Skeletal muscle cell (primary cell): ENCODE results near the gene CT45A10.
"Not testable (repeated sequence)": the region's sequence is repeated elsewhere in the genome, so short reads cannot be mapped to it uniquely, and the experiment has no call there.

Experiments used
- DNase-seq: peaks from one replicate; pipeline ENCODE4 v3.0.0-alpha.2; 2010; ENCODE audit warnings: low read depth
- H3K4me3 ChIP-seq: 2 replicates; pipeline ENCODE4 v1.5.1; 2011; ENCODE audit warnings: low read depth, mild to moderate bottlenecking, control low read depth, low read length, moderate library complexity

CT45A10 gene

GRCh38 chrX:135893294-135893817 is at the start of gene CT45A10, which contains the start of gene SAGE1:
TSS of gene CT45A10 (minus strand) at chrX:135893444. CDS start at chrX:135885344, 8,100 bp downstream.
TSS of gene SAGE1 (plus strand) at chrX:135893716. CDS start at chrX:135896243, 2,527 bp downstream.
- DNase-seq, result no peak

GRCh38 chrX:135931644-135932487 is 38.6 kb upstream of the CT45A10 start:
- DNase-seq, result no peak
- H3K4me3 ChIP-seq, result no peak overlapping the region

More at GRCh38 chrX:135893294-135893817, at the start of gene CT45A10, which contains the start of gene SAGE1:
- H3K4me3 ChIP-seq, result no peak within 1 kb of the TSS

DNA sequence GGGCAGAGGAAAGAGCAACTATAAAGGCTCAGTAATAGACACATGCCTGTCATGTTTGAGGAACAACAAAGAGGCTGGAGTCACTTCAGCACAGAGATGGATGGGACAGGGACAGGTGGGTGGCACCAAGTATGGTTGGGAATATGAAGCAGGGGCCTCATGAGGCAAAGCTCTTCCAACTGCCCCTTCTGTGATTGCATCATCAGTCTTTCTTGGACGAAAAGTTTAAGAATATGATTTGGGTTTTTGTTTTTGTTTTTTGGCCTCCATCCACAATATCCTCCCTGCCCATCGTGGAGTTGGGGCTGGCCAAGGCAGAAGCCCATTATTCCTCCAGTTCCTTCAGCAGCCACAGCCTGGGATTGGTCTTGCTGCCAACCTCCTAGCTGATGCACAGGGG is 34.7 kb upstream of the CT45A10 start:
- no peak overlapping the region for H3K4me3 ChIP-seq
- DNase-seq, result no peak

DNA sequence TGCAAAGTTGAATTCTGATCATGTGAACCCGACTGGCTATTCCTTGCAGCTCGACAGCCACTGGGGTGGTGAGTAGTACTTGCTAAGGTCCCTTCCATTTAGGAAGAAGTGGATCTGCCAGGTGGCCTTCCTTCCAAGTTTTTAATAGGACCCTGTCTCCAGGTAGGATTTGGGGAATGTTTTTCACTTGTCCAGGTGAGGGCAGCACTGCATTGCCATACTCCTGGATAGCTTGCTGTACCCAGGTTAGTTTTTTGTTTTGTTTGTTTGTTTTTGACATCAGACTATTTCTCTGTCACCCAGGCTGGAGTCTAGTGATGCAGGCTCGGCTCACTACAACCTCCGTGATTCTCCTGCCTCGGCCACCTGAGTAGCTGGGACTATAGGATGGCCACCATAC is 30.1 kb upstream of the CT45A10 start:
- no peak for DNase-seq
- no peak overlapping the region for H3K4me3 ChIP-seq

- DNase-seq, H3K4me3 ChIP-seq: not testable (repeated sequence)
Measured at GRCh38 chrX:135920516-135920915, 27.3 kb upstream of the CT45A10 start.

- H3K4me3 ChIP-seq, result no peak overlapping the region
- no peak for DNase-seq
Measured at GRCh38 chrX:135914404-135914803, 21.2 kb upstream of the CT45A10 start.

GRCh38 chrX:135910251-135910650 is 17.0 kb upstream of the CT45A10 start:
- DNase-seq, result no peak
- H3K4me3 ChIP-seq, result no peak overlapping the region

DNA sequence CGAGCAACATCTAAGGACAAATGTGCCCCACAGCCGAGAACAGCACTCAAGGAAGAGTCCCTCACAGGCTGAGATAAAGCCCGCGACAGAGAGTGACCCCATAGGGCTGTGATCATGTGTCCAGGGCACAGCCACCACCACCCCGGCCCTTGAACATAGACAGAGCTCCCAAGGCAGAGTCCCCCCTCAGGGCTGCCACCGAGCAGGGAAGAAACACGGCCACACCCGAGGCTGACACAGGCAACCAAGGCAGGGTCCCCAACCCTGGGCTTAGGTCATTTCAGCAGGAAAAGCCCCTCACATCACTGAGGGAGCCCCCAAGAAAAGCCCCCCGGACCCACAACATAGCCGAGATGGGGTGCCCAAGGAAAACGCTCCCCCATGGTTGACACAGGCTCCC is 463 bp downstream of the CT45A10 start:
- H3K4me3 ChIP-seq, result no peak overlapping the region
- no peak for DNase-seq

GRCh38 chrX:135890087-135890585 is 3.1 kb downstream of the CT45A10 start:
- DNase-seq, result no peak
- H3K4me3 ChIP-seq, result no peak overlapping the region

DNA sequence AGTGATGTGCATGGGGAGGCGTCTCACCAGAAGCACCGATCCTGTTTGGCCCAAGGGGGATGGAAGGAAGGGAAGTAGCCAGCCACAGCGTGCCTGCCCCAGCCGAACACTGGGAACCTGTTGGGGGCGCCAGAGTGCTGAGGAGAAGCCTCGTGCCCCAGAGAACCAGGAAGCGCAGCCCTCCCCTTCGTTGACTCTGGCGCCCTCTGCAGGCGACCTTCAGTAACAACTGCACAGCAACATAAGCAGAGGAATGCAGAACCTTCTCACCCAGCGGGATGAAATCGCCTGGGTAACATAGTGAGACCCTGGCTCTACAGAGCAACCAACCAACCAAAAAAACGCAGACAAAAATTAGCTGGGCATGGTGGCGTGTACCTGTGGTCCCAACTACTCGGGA is 4.3 kb downstream of the CT45A10 start:
- DNase-seq, H3K4me3 ChIP-seq: not testable (repeated sequence)

- DNase-seq, H3K4me3 ChIP-seq: not testable (repeated sequence)
Measured at GRCh38 chrX:135888230-135888629, 5.0 kb downstream of the CT45A10 start.

- DNase-seq, H3K4me3 ChIP-seq: not testable (repeated sequence)
Measured at GRCh38 chrX:135882741-135883140, 10.5 kb downstream of the CT45A10 start.

- H3K4me3 ChIP-seq, DNase-seq: not testable (repeated sequence)
Measured at GRCh38 chrX:135871712-135872111, 21.5 kb downstream of the CT45A10 start, which contains the start of gene CT45A9. TSS of gene CT45A9 (minus strand) at chrX:135871812. CDS start at chrX:135868061, 3,751 bp downstream.

DNA sequence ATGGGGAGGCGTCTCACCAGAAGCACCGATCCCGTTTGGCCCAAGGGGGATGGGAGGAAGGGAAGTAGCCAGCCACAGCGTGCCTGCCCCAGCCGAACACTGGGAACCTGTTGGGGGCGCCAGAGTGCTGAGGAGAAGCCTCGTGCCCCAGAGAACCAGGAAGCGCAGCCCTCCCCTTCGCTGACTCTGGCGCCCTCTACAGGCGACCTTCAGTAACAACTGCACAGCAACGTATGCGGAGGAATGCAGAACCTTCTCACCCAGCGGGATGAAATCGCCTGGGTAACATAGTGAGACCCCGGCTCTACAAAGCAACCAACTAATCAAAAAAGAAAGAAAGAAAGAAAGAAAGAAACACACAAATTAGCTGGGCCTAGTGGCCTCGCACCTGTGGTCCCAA is 38.8 kb downstream of the CT45A10 start, which contains the start of gene CT45A8:
CT45A8 (minus strand) TSS at position 101 of the 400 bp plus-strand sequence. CDS start 3,755 bp downstream, outside the sequence.
- H3K4me3 ChIP-seq, DNase-seq: not testable (repeated sequence)

DNA sequence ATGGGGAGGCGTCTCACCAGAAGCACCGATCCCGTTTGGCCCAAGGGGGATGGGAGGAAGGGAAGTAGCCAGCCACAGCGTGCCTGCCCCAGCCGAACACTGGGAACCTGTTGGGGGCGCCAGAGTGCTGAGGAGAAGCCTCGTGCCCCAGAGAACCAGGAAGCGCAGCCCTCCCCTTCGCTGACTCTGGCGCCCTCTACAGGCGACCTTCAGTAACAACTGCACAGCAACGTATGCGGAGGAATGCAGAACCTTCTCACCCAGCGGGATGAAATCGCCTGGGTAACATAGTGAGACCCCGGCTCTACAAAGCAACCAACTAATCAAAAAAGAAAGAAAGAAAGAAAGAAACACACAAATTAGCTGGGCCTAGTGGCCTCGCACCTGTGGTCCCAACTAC is 56.1 kb downstream of the CT45A10 start, which contains the start of gene CT45A7:
CT45A7 (minus strand) TSS at position 101 of the 400 bp plus-strand sequence. CDS start 3,747 bp downstream, outside the sequence.
- not testable (repeated sequence) for DNase-seq, H3K4me3 ChIP-seq
